Activated CD4-positive, alpha-beta T cell treated with anti-CD3 and anti-CD28 coated beads for 1 hour (primary cell): ENCODE results near the gene CELSR1.

Experiments used
- DNase-seq: peaks from one replicate; pipeline ENCODE4 v3.0.0-alpha.2; 2020

Gene CELSR1

GRCh38 chr22:46437671-46438440 lies 99.6 kb downstream of the CELSR1 start:
- DNase-seq: no peak

- no peak for DNase-seq
Observed at GRCh38 chr22:46436595-46437175, 100.7 kb downstream of the CELSR1 start.

- no peak for DNase-seq
Observed at GRCh38 chr22:46433318-46433717, 104.1 kb downstream of the CELSR1 start.

- DNase-seq: no peak
Observed at GRCh38 chr22:46432164-46433068, 105.0 kb downstream of the CELSR1 start.

GRCh38 chr22:46430961-46431838 lies 106.2 kb downstream of the CELSR1 start:
- DNase-seq: no peak

- DNase-seq: no peak
Observed at GRCh38 chr22:46429325-46429853, 108.0 kb downstream of the CELSR1 start.

- DNase-seq: no peak
Observed at GRCh38 chr22:46428602-46429324, 108.7 kb downstream of the CELSR1 start.

- DNase-seq: no peak
Observed at GRCh38 chr22:46428171-46428570, 109.2 kb downstream of the CELSR1 start.

GRCh38 chr22:46425016-46425415 lies 112.4 kb downstream of the CELSR1 start:
- DNase-seq: no peak

- no peak for DNase-seq
Observed at GRCh38 chr22:46424496-46424895, 112.9 kb downstream of the CELSR1 start.

- DNase-seq: no peak
Observed at GRCh38 chr22:46422896-46423295, 114.5 kb downstream of the CELSR1 start.

GRCh38 chr22:46421267-46421666 lies 116.2 kb downstream of the CELSR1 start:
- DNase-seq: no peak

GRCh38 chr22:46419754-46420571 lies 117.5 kb downstream of the CELSR1 start:
- no peak for DNase-seq

GRCh38 chr22:46418827-46419226 lies 118.6 kb downstream of the CELSR1 start:
- no peak for DNase-seq

- DNase-seq: no peak
Observed at GRCh38 chr22:46417769-46418168, 119.7 kb downstream of the CELSR1 start.

GRCh38 chr22:46416891-46417580 lies 120.4 kb downstream of the CELSR1 start:
- no peak for DNase-seq

- DNase-seq: no peak
Observed at GRCh38 chr22:46416520-46416871, 120.9 kb downstream of the CELSR1 start.

GRCh38 chr22:46415776-46416519 lies 121.5 kb downstream of the CELSR1 start:
- DNase-seq: no peak

- no peak for DNase-seq
Observed at GRCh38 chr22:46414704-46415103, 122.7 kb downstream of the CELSR1 start.
